Measurements from ENCODE around the gene CEP19. TPM values are rescaled to one million over a fixed set of nuclear protein-coding genes. Genes with fewer than 3 reads are reported as not detected.

CEP19 gene
- total and polyA plus RNA-seq, 4 donors, result 0.44 to 0.79 (median 0.67) TPM

GRCh38 chr3:196706731-196707130, 5.3 kb downstream of the CEP19 start (continued):
- no peak for TF ChIP-seq REST (IDR thresholded peaks at IDR 0.05)

- Histone ChIP-seq H3K9me3 (ENCODE audit: control insufficient read depth in 4 of 4, low read length in 3 of 4) (no peaks in the 10 kb centered on the region), H3K27me3 (ENCODE audit: control insufficient read depth in 4 of 4, insufficient read depth in 4 of 4, low read length in 3 of 4) (no peaks in the 10 kb centered on the region), H3K27ac (ENCODE audit: low read depth in 1 of 2, low read length in 2 of 2) (no peak overlapping the region), H3K36me3 (ENCODE audit: control insufficient read depth in 4 of 4, insufficient read depth in 3 of 4, low read depth in 1 of 4, low read length in 3 of 4) (no peaks in the 10 kb centered on the region), H3K4me3 (ENCODE audit: low read depth in 1 of 3, low read length in 3 of 3) (no peak overlapping the region), H3K9ac (ENCODE audit: low read depth in 1 of 2, low read length in 2 of 2) (no peak overlapping the region), H3K4me1 (ENCODE audit: control insufficient read depth in 4 of 4, insufficient read depth in 4 of 4, low read length in 3 of 4) (peaks cover under 1 to 3% (median 2%) of the 10 kb centered on the region in 4 donors)
- DNase-seq (ENCODE audit: low spot score), result no peak
- WGBS, result 81% methylated on average over 5 of the region's 5 CpGs
- TF ChIP-seq CTCF (IDR thresholded peaks at IDR 0.05; ENCODE audit: low read depth, low read length, missing input control), result no peak
- TF ChIP-seq HNF4G (IDR thresholded peaks at IDR 0.05), result no peak
- TF ChIP-seq FOXA1 (IDR thresholded peaks at IDR 0.05), result no peak
- TF ChIP-seq RXRA (IDR thresholded peaks at IDR 0.05), result no peak
- no peak for TF ChIP-seq ZBTB33 (IDR thresholded peaks at IDR 0.05)
- TF ChIP-seq JUND (IDR thresholded peaks at IDR 0.05), result no peak
- TF ChIP-seq YY1 (IDR thresholded peaks at IDR 0.05), result no peak
These were observed 5.7 kb downstream of the CEP19 start for GRCh38 chr3:196706327-196706726.

- 81% methylated on average over 4 of the region's 4 CpGs for WGBS
- no peak overlapping the region for H3K27ac ChIP-seq (ENCODE audit: low read depth in 1 of 2, low read length in 2 of 2)
- DNase-seq (ENCODE audit: low spot score), result no peak
- no peak for TF ChIP-seq RAD21 (IDR thresholded peaks at IDR 0.05)
- TF ChIP-seq TAF1 (conservative IDR thresholded peaks at IDR 0.05), result no peak
- no peak for TF ChIP-seq FOXA2 (IDR thresholded peaks at IDR 0.05)
- TF ChIP-seq YY1 (IDR thresholded peaks at IDR 0.05), result no peak
- TF ChIP-seq REST (IDR thresholded peaks at IDR 0.05), result no peak
- no peak for TF ChIP-seq SP1 (IDR thresholded peaks at IDR 0.05)
- no peak for TF ChIP-seq HNF4A (conservative IDR thresholded peaks at IDR 0.05)
- no peak for TF ChIP-seq NR2F2 (IDR thresholded peaks at IDR 0.05)
- no peak for TF ChIP-seq CTCF (IDR thresholded peaks at IDR 0.05; ENCODE audit: low read depth, low read length, missing input control)
- TF ChIP-seq RXRA (IDR thresholded peaks at IDR 0.05), result no peak
- TF ChIP-seq MAX (IDR thresholded peaks at IDR 0.05), result no peak
- TF ChIP-seq FOXA1 (IDR thresholded peaks at IDR 0.05), result no peak
- no peak for TF ChIP-seq EGR1 (IDR thresholded peaks at IDR 0.05; ENCODE audit: low read depth in 2 of 2)
- TF ChIP-seq HNF4G (IDR thresholded peaks at IDR 0.05), result no peak
- no peak for TF ChIP-seq ATF3 (IDR thresholded peaks at IDR 0.05)
These were observed 11.2 kb downstream of the CEP19 start for GRCh38 chr3:196700801-196701200.

More at GRCh38 chr3:196700801-196701200, 11.2 kb downstream of the CEP19 start:
- Histone ChIP-seq H3K4me1 (ENCODE audit: control insufficient read depth in 4 of 4, insufficient read depth in 4 of 4, low read length in 3 of 4) (no peaks in the 10 kb centered on the region), H3K4me3 (ENCODE audit: low read depth in 1 of 3, low read length in 3 of 3) (no peak overlapping the region), H3K36me3 (ENCODE audit: control insufficient read depth in 4 of 4, insufficient read depth in 3 of 4, low read depth in 1 of 4, low read length in 3 of 4) (no peaks in the 10 kb centered on the region), H3K27me3 (ENCODE audit: control insufficient read depth in 4 of 4, insufficient read depth in 4 of 4, low read length in 3 of 4) (no peaks in the 10 kb centered on the region), H3K9ac (ENCODE audit: low read depth in 1 of 2, low read length in 2 of 2) (no peak overlapping the region), H3K9me3 (ENCODE audit: control insufficient read depth in 4 of 4, low read length in 3 of 4) (no peaks in the 10 kb centered on the region)
